Stimulated activated CD8-positive, alpha-beta memory T cell treated with anti-CD3 and anti-CD28 coated beads, Interleukin-15, amount 100 ng/mL, for 1 hour (primary cell): ENCODE results near the gene OTOF.

Experiments
- DNase-seq: peaks from one replicate; pipeline ENCODE4 v3.0.0-alpha.2; 2020; ENCODE audit warnings: low read depth

OTOF gene

GRCh38 chr2:26477911-26478253 lies at the start of gene OTOF:
OTOF (minus strand) TSS chr2:26478124.
- DNase-seq: no peak

DNA sequence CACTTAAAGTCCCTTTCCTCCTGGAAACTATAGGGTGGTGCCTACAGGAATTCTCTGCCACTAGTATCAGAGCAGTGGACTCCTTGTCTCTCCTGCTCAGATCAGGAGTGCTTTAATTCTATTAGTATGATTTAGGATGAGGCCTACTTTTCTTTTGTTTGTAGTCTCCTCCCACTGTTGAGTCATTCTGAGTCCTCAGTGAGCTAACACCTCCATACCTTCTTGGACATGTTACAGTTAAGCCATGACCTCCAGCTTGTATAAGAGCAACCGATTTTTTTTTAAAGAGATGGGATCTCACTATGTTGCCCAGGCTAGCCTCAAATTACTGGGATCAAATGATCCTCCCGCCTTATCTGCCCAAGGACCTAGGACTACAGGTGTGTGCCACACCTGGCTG lies 48.7 kb upstream of the OTOF start:
- no peak for DNase-seq

DNA sequence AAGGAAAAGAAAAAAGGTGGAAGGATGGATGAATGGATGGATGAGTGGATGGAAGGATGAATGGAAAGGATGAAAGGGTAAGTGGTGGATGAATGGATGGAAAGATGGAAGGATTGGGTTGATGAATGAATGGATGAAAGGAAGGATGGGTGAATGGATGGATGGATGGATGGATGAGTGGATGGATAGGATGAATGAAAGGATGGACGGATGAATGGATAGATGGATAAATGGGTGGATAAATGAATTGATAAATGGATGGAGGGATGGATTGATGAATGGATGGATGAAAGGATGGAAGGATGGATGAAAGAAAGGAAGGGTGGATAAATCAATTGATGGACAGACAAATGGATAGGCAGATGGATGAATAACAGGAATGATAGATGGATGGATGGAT lies 48.2 kb upstream of the OTOF start:
- no peak for DNase-seq

DNA sequence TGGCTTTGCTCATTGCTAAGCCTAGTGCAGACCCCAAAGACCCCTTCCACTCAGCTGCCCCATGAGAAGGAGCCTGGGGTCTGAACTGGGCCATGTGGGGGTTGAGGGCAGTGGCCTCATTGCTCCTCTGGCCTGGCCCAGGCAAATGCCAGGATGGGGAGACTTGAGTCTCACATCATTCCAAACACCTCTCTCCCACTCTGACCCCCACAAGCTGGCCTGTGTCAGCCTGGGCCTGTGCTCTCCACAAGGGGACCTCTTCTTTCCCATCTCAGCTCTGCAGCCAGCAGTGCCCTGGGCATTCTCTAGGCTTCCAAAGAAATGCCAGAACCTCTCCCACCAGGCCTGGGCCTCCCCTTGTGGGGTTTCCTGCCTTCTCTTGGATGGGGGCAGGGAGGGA lies 45.8 kb upstream of the OTOF start:
- no peak for DNase-seq

- DNase-seq: no peak
These were observed 44.8 kb upstream of the OTOF start for GRCh38 chr2:26522751-26523171.

DNA sequence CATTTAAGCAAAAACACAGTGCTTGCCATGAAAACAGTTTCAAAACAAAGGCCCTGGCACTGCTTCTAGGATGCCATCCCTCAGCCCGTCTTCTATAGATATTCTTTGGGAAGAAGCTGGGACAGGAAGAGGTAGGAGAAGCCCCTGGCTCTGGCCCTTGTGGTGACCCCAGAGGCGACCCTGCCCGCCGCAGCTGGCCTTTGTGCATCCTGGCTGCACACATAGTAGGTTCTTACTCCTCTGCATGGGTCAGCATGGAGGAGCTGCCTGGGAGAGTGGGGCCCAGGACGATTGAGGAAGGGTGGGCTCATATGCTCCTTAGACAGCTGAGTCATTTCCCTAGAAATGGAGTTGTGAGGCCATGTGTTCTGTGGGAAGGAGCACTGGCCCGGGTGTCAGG lies 44.4 kb upstream of the OTOF start:
- no peak for DNase-seq

DNA sequence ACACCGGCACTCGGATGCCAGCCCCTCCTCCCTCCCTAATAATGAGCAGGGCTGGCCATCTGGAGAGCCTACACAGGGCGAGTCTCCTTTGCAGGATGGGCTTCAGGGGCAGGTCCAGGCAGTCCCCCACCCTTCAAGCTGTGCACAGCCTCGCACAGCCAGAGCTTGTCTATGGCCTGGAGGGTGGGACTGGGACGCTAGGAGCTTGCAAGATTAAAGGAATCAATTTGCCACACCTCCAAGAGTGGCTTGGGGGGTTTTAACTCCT lies 43.9 kb upstream of the OTOF start:
- no peak for DNase-seq

GRCh38 chr2:26521054-26521912 lies 43.4 kb upstream of the OTOF start:
- DNase-seq: no peak

DNA sequence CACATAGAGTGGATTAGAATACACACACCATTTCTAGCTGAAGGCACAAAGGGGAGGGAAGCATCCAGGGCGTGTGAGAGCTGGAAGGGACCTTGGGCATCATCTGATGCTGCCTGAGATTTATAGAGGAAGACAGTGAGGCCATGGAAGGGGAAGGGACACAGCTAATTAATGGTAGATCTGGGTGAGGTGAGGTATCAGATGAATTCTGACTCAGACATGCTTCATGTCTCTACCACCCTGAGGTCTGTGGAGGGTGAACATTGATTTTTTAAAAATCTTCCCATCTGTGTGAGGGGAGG lies 42.2 kb upstream of the OTOF start:
- DNase-seq: no peak

GRCh38 chr2:26519396-26520147 lies 41.6 kb upstream of the OTOF start:
- no peak for DNase-seq

- DNase-seq: no peak
These were observed 38.9 kb upstream of the OTOF start for GRCh38 chr2:26516781-26517180.

- no peak for DNase-seq
These were observed 38.3 kb upstream of the OTOF start for GRCh38 chr2:26516246-26516645.

- DNase-seq: no peak
These were observed 37.8 kb upstream of the OTOF start for GRCh38 chr2:26515771-26516170.

DNA sequence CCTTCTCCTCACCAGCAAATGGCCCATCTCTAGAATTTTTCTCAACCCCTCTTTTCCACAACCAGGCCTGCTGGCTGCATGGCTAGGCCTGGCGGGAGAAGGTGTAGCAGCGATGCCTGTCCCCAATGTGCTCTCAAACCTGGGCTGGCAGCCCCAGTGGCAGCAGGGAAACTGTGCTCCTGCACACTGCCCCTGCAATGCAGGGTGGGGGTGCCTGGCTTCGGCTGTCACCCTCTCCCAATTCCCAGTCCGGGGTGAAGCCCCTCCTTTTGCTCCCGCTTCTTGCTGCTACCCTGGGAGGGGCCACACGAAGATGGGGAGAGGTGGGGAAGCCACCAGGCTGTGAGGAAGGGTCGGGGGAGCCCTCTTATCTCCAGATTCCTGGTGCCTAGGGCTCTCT lies 36.1 kb upstream of the OTOF start:
- DNase-seq: no peak

DNA sequence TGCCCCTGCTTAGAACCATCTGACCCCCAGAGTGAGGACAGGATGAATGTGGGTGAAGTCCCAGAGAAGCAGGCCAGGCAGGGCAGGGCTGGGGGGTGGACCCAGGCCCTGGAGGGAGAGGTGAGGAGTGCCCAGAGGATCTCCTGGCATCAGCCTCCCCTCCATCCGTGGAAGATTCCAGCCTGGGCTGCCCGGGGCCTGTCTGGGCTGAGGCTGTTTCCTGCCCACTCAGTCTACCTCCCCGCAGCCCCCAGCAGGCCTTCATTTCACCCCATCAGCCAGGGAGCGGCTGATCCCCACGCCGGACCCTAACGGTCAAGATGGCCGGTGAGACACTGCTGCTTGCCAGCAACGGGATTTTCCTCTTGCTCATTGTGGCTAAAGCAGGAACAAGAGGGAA lies 35.3 kb upstream of the OTOF start:
- DNase-seq: no peak

DNA sequence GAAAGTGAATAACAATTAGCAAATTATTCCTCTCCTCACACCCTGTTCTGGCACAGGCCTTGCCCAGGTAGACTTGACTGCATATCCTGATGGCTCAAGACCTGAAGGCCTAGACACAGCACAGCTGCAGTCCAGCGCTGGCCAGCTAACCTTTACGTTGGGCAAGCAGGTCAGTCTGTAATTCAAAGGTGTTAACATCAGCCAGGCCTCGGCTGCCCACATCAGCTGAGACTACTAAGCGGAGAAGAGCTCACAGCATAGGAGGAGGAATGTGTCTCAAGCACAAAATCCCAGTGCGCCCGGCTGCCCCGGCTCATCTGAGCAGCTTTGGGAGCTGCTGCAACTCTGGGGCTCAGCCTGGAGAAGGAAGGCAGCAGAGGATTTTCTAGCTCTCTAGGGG lies 33.5 kb upstream of the OTOF start:
- no peak for DNase-seq

GRCh38 chr2:26510344-26510973 lies 32.5 kb upstream of the OTOF start:
- no peak for DNase-seq

GRCh38 chr2:26509141-26509540 lies 31.2 kb upstream of the OTOF start:
- DNase-seq: no peak

- DNase-seq: no peak
These were observed 30.0 kb upstream of the OTOF start for GRCh38 chr2:26507932-26508331.

DNA sequence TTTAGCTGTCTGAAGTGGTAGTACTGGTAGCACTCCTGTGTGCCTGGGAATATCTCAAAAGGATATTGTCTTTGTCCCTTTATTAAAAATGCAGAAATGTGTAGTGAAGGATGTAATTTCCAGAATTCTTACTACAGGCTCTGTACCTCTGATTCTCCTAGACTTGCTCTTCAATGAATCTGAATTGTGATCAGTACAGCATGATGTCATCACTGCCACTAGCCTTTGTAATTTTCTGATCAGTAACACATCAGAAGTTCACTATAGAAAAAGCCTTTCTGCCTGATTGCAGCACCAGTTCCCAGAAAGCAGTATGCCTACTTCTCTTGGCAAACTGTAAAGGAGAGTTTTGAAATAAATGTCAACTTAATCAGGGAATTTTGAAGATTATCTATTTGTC lies 29.2 kb upstream of the OTOF start:
- no peak for DNase-seq

- DNase-seq: no peak
These were observed 28.4 kb upstream of the OTOF start for GRCh38 chr2:26506279-26506678.

GRCh38 chr2:26504002-26504401 lies 26.1 kb upstream of the OTOF start:
- DNase-seq: no peak

DNA sequence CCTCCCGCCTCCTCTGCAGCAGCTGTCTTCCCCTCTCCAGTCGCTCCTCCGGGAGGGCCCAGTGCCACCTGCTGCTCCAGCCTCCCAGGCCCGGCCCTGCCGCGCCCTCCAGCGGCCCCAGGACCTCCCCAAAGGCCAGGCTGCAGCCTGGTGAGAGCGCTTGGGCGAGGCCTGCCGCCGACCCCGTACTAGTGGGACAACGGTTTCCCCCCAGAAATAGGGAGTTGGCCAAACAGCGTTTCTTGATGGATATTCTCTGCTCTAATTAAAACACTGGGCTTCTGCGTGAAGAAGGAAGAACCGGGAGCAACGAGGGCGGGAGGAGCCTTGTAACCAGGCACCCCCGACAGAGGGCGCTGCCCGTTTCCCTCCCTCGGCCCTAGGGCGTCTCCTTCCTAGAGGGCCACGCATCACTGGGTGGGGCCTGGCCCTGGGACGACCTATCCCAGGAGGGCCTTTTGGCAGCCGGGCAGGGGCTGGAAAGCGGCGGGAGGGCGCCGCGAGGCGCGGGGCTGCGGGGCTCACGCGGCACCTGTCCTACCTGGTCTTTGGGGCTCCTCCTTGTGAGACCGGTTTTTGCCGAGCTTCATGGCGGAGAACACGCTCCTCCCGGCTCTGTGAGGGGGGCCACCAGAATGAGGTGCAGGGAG lies 25.4 kb upstream of the OTOF start:
- DNase-seq: peak; percentile 60
